ENCODE results near the gene ANKUB1.

Gene ANKUB1

DNA sequence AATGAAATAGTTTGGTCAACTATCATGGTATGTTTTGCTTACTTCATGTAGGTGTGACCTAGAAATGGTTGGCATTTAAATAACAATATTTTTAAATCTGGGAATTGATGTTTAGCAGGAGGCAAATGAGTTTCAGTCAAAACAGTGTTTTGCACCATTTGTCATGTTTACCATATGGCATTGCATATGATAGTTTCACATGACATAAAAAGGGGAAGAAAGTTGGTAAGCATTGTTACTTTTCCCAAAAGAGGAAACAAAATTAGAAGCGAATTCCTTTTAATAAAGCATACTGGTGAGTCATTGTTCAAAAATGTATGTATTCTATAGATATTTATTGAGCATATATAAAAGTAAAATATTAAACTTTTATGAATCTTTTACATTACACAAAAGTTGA lies 23.0 kb upstream of the ANKUB1 start:
- H3K4me3 ChIP-seq (ENCODE audit: control insufficient read depth, low read depth, low read length) = no peak overlapping the region
- TF ChIP-seq, protein P1, sequence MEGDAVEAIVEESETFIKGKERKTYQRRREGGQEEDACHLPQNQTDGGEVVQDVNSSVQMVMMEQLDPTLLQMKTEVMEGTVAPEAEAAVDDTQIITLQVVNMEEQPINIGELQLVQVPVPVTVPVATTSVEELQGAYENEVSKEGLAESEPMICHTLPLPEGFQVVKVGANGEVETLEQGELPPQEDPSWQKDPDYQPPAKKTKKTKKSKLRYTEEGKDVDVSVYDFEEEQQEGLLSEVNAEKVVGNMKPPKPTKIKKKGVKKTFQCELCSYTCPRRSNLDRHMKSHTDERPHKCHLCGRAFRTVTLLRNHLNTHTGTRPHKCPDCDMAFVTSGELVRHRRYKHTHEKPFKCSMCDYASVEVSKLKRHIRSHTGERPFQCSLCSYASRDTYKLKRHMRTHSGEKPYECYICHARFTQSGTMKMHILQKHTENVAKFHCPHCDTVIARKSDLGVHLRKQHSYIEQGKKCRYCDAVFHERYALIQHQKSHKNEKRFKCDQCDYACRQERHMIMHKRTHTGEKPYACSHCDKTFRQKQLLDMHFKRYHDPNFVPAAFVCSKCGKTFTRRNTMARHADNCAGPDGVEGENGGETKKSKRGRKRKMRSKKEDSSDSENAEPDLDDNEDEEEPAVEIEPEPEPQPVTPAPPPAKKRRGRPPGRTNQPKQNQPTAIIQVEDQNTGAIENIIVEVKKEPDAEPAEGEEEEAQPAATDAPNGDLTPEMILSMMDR (IDR thresholded peaks at IDR 0.05; ENCODE audit: control insufficient read depth, insufficient read depth, low read depth, low read length, missing control alignments) = no peak
- no peak for DNase-seq (ENCODE audit: low read depth)

DNA sequence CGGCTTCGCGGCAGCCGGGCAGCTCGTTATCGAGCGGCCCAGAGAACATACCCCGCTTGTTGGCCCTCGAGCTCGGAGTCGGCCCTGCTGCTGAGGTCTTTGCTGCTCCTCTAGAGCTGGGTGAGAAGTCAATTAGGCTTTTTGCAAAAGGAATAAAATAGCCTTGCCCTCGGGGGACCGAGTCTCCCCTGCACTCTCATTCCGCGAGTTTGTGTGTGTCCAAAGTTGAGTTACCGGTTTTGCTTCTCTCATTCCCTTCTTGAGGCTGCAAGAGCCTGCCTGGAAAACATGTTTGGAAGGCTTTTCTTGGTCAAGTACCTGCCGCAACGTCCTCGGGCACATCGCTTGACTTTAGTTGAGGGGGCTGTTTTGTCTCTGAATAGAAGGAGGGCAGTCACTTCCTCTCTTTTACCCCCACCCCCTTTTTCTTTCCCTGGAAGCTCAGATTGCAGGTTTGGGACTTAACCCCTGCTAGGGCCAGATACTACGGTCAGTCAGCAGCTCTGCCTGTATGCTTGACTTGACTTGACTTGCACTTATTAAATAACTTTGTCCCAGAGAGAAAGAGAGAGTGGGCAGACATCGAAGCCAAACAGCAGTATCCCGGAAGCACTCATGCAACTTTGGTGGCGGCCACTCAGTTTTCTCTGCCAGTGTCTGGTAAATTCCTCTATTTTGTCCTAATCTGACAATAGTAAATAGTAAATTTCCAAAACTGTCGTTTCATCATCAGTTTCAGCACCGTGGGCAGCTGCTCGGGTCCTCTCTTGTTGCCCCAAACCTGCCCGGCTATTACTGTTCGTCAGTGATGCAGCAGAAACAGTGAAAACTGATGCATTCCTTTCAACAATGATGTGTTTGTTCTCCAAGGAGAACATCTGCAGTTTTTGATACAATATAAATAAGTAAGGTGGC lies 21.3 kb upstream of the ANKUB1 start:
- peak overlapping the region; percentile 89 for H3K4me3 ChIP-seq (ENCODE audit: control insufficient read depth, low read depth, low read length)
- DNase-seq (ENCODE audit: low read depth) = no peak
- TF ChIP-seq, protein P1 (IDR thresholded peaks at IDR 0.05; ENCODE audit: control insufficient read depth, insufficient read depth, low read depth, low read length, missing control alignments) = no peak

DNA sequence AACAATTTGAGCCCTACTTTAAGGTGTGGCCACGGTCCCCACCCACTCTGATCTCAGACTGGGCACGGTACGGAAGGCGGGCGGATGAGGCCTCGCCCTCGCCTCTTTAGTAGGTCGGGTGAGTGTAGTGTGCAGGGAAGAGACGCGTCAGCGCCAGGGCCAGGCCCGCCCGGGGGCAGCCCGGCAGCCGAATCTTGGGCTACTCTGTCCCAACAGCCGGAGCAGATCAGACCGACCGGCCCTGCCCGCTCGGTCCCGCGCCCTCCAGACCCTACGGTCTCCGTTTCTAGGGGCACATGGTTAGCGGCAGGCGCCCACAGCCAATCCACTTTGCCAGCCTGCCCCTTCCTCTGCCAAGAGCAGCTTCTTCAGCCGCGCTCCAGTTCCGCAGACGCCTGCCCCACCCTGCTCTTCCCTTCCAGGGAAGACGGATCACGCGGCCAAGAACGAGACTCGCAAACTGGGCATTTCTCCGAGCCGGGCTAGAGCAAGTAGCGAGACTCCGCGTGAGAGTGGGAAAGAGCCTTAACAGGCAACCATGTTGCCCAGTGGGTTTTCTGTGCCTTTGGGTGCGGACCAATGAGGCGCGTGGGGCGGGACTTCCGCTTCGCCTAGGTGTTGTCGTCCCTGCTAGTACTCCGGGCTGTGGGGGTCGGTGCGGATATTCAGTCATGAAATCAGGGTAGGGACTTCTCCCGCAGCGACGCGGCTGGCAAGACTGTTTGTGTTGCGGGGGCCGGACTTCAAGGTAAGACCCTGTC lies 20.4 kb upstream of the ANKUB1 start, which contains the start of gene RNF13:
TSS of gene RNF13 (plus strand) at position 610 of the 761 bp plus-strand sequence. CDS start 32,812 bp downstream, outside the sequence.
- TF ChIP-seq, protein P1 (IDR thresholded peaks at IDR 0.05; ENCODE audit: control insufficient read depth, insufficient read depth, low read depth, low read length, missing control alignments) = no peak
- peak within 1 kb of the TSS; percentile 89 for H3K4me3 ChIP-seq (ENCODE audit: control insufficient read depth, low read depth, low read length)
- peak; percentile 88 for DNase-seq (ENCODE audit: low read depth)

DNA sequence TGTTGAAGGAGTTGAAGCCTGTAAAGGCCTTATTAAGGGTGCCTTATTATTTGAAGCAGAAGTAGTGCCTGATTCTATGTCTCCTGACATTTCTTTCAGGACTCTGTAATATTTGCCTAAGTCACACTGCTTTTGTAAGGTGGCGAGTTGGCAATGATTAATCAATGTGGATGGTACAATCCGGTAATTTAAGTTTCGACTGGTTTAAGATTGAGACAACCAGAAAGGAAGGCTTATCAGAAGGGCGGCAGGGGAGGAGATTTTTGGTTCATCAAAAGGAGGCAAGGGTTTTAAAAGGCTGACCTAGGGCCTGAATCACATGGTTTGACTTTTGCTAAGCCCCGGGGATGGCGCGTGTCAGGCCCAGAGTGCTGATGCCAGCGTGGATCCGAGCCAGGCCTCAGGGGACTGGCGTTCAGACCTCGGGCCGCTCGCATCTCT lies 19.8 kb upstream of the ANKUB1 start:
- TF ChIP-seq, protein P1 (IDR thresholded peaks at IDR 0.05; ENCODE audit: control insufficient read depth, insufficient read depth, low read depth, low read length, missing control alignments) = no peak
- DNase-seq (ENCODE audit: low read depth) = no peak
- peak overlapping the region; percentile 89 for H3K4me3 ChIP-seq (ENCODE audit: control insufficient read depth, low read depth, low read length)

DNA sequence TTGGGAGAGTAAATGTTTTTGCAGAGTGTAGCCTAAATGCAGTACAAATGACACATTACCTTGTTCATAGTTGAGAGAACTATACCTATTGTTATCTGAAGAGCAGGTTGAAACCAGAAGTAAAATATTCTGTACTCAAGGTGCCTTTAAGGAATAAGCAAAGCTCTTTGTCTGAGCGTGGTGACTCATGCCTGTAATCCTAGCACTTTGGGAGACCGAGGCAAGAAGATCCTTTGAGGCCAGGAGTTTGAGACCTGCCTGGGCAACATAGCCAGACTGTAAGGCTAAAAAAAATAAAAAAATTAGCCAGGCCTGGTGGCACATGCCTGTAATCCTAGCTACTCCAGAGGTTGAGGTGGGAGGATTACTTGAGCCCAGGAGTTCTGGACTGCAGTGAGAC lies 18.5 kb upstream of the ANKUB1 start:
- no peak for DNase-seq (ENCODE audit: low read depth)
- TF ChIP-seq, protein P1 (IDR thresholded peaks at IDR 0.05; ENCODE audit: control insufficient read depth, insufficient read depth, low read depth, low read length, missing control alignments) = no peak
- H3K4me3 ChIP-seq (ENCODE audit: control insufficient read depth, low read depth, low read length) = no peak overlapping the region

DNA sequence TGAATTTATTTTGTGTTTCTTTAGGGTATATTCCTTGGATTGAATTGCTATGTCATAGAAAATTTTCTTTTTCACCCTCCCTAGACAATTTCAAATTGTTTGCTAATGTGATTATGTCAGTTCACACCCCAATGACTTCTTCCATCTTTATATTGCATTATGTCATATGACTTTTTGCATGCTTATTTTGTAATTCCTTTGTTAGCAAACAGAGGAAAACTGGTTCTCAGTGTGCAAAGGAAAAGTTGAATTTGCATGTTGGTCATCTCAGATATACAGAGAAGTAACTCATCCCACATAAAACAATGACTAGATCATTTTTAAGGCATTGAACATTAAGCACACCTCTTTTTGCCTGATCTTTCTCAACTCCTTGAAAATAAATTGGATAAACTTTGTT lies 17.3 kb upstream of the ANKUB1 start:
- no peak overlapping the region for H3K4me3 ChIP-seq (ENCODE audit: control insufficient read depth, low read depth, low read length)
- DNase-seq (ENCODE audit: low read depth) = no peak
- TF ChIP-seq, protein P1 (IDR thresholded peaks at IDR 0.05; ENCODE audit: control insufficient read depth, insufficient read depth, low read depth, low read length, missing control alignments) = no peak
